Activated CD8-positive, alpha-beta T cell treated with anti-CD3 and anti-CD28 coated beads for 36 hours (primary cell): ENCODE measurements around the gene COL24A1. TPM values are rescaled to one million over a fixed set of nuclear protein-coding genes. Genes with fewer than 3 reads are reported as not detected.

Experiments used
- ATAC-seq: fragments of 200-7000 bp; cut with Tn5 transposase; one replicate; pipeline ENCODE4 v1.10.0; 2021; ENCODE audit warnings: mild to moderate bottlenecking, moderate library complexity
- CTCF ChIA-PET: fragments of 350-600 bp; sonication (Branson Sonifier 250); formaldehyde crosslinking; loops from one replicate; lab custom pipeline; 2021; ENCODE audit warnings: antibody characterized with exemption; lab: Charles Lee
- POLR2A ChIA-PET: fragments of 350-600 bp; sonication (Branson Sonifier 250); formaldehyde crosslinking; loops from one replicate; lab custom pipeline; 2021; ENCODE audit warnings: antibody characterized with exemption; lab: Charles Lee
- DNase-seq: peaks from one replicate; pipeline ENCODE4 v3.0.0-alpha.2; 2020
- H3K27ac Mint-ChIP-seq: one replicate; pipeline ENCODE4 v1.8.0; 2021; ENCODE audit warnings: mild to moderate bottlenecking, mixed read lengths
- H3K27me3 Mint-ChIP-seq: one replicate; pipeline ENCODE4 v1.8.0; 2021; ENCODE audit warnings: mixed read lengths
- H3K36me3 Mint-ChIP-seq: one replicate; pipeline ENCODE4 v1.8.0; 2021; ENCODE audit warnings: low read depth, mixed read lengths
- H3K4me1 Mint-ChIP-seq: one replicate; pipeline ENCODE4 v1.8.0; 2021; ENCODE audit warnings: low read depth, mixed read lengths
- H3K4me3 Mint-ChIP-seq: one replicate; pipeline ENCODE4 v1.8.0; 2021; ENCODE audit warnings: mild to moderate bottlenecking, moderate library complexity, mixed read lengths
- H3K9me3 Mint-ChIP-seq: one replicate; pipeline ENCODE4 v1.8.0; 2021; ENCODE audit warnings: mixed read lengths
- CTCF ChIP-seq: fragments of 200-600 bp; IDR thresholded peaks from one replicate; pipeline ENCODE4 v1.8.0; 2022; ENCODE audit warnings: antibody characterized with exemption, mild to moderate bottlenecking
- intact Hi-C: fragments of 100-400 bp; cut with micrococcal nuclease; formaldehyde crosslinking; loops from one replicate; pipeline ENCODE4 v1.10.0; 2022
- total RNA-seq, 2 experiments: library from RNA; stranded (reverse); gene quantifications; one replicate each; pipeline ENCODE4 v1.2.3, GENCODE V29; 2021

COL24A1 gene
- total RNA-seq, 2 experiments from 2014 or later: not detected

- H3K27me3 Mint-ChIP-seq: peaks cover 32% of the 10 kb centered on the region
- H3K4me3 Mint-ChIP-seq: no peak overlapping the region
- no peak overlapping the region for H3K27ac Mint-ChIP-seq
- no peaks in the 10 kb centered on the region for H3K36me3 Mint-ChIP-seq
- DNase-seq: no peak
- intact Hi-C loops: no loop called here
- TF ChIP-seq CTCF: no peak
- no peaks in the 10 kb centered on the region for H3K9me3 Mint-ChIP-seq
- POLR2A ChIA-PET: no interaction called here
- peaks cover 9% of the 10 kb centered on the region for H3K4me1 Mint-ChIP-seq
- CTCF ChIA-PET: interaction anchor here (1.7 kb wide), 1 partner anchor 14 kb away, joined by 4 read pairs; no protein-coding TSS in a partner anchor
- ATAC-seq: no peak
Measured at GRCh38 chr1:86153836-86154235, 2.7 kb downstream of the COL24A1 start.

GRCh38 chr1:86152887-86153286, 3.7 kb downstream of the COL24A1 start:
- intact Hi-C loops: no loop called here
- H3K27ac Mint-ChIP-seq: no peak overlapping the region
- ChIA-PET CTCF (interaction anchor here (1.7 kb wide), 1 partner anchor 13 kb away, joined by 4 read pairs; no protein-coding TSS in a partner anchor), POLR2A (no interaction called here)
- ATAC-seq (no peak), DNase-seq (no peak)
- peaks cover 9% of the 10 kb centered on the region for H3K4me1 Mint-ChIP-seq
- H3K9me3 Mint-ChIP-seq: no peaks in the 10 kb centered on the region
- TF ChIP-seq CTCF: no peak
- no peaks in the 10 kb centered on the region for H3K36me3 Mint-ChIP-seq
- no peak overlapping the region for H3K4me3 Mint-ChIP-seq
- peaks cover 29% of the 10 kb centered on the region for H3K27me3 Mint-ChIP-seq

- H3K27ac Mint-ChIP-seq: no peak overlapping the region
- POLR2A ChIA-PET: no interaction called here
Measured at GRCh38 chr1:86151427-86151826, 5.1 kb downstream of the COL24A1 start.

GRCh38 chr1:86150553-86151055, 6.0 kb downstream of the COL24A1 start:
- DNase-seq (no peak), ATAC-seq (no peak)
- Mint-ChIP-seq H3K4me3 (no peak overlapping the region), H3K36me3 (no peaks in the 10 kb centered on the region), H3K27ac (no peak overlapping the region), H3K4me1 (no peaks in the 10 kb centered on the region), H3K9me3 (no peaks in the 10 kb centered on the region), H3K27me3 (peaks cover 12% of the 10 kb centered on the region)
- ChIA-PET POLR2A (no interaction called here), CTCF (no interaction called here)
- intact Hi-C loops: no loop called here
- no peak for TF ChIP-seq CTCF

More at GRCh38 chr1:86151427-86151826, 5.1 kb downstream of the COL24A1 start:
- Mint-ChIP-seq H3K4me3 (no peak overlapping the region), H3K4me1 (peaks cover 6% of the 10 kb centered on the region), H3K27me3 (peaks cover 18% of the 10 kb centered on the region), H3K36me3 (no peaks in the 10 kb centered on the region), H3K9me3 (no peaks in the 10 kb centered on the region)
- no peak for DNase-seq
- no peak for ATAC-seq
- TF ChIP-seq CTCF: no peak
- CTCF ChIA-PET: no interaction called here
- intact Hi-C loops: no loop called here

- no peak for ATAC-seq
- H3K4me3 Mint-ChIP-seq: no peak overlapping the region
- intact Hi-C loops: no loop called here
Measured at GRCh38 chr1:86149591-86149990, 7.0 kb downstream of the COL24A1 start.

More at GRCh38 chr1:86149591-86149990, 7.0 kb downstream of the COL24A1 start:
- H3K27ac Mint-ChIP-seq: no peak overlapping the region
- no peaks in the 10 kb centered on the region for H3K4me1 Mint-ChIP-seq
- no peak for TF ChIP-seq CTCF
- H3K36me3 Mint-ChIP-seq: no peaks in the 10 kb centered on the region
- ChIA-PET POLR2A (no interaction called here), CTCF (no interaction called here)
- no peaks in the 10 kb centered on the region for H3K9me3 Mint-ChIP-seq
- peaks cover 5% of the 10 kb centered on the region for H3K27me3 Mint-ChIP-seq
- DNase-seq: no peak
